ENCODE results near the gene MYH13. TPM values are rescaled to one million over a fixed set of nuclear protein-coding genes. Genes with fewer than 3 reads are reported as not detected.

MYH13 gene
- total and polyA plus RNA-seq, 9 of the 15 experiments (the other 6 are each of a cell fraction or from before 2014, with no cell fraction given) = 0.01 TPM; not detected in 8

DNA sequence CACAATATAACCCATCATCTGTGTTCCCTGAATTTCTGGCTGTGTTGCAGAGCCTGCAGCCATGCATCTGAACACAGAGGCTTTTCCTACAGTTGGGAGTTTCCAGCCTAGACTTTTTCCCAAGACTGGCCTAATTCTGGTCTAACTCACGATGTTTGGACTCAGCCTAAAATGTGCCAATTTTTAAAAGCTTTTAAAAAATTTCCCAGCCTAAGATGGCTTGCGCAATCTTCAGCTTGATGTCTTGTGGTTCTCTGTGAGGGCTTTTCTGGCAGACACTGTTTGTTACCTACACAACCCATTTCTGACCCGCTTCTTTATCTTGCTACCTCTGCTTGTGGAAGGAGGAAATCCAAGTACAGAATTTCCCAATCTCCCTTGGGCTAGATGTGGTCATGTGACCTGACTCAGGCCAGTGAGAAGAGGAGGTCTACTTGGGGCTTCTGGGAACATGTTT, 101.7 kb downstream of the MYH13 start:
- no peaks in the 10 kb centered on the region for H3K4me1 ChIP-seq (replicated peaks in 1 of 2; ENCODE audit: control insufficient read depth in 2 of 2, insufficient read depth in 2 of 2, low read length in 2 of 2)
- ChIA-PET CTCF (ENCODE audit: low intra/inter-chr PET ratio) (no interaction called here), POLR2A (no interaction called here)
- no peak overlapping the region for H2AFZ ChIP-seq (ENCODE audit: low read depth, low read length)
- no peak for DNase-seq (ENCODE audit: extremely low read depth in 1 of 4, low spot score in 3 of 4)
- WGBS (ENCODE audit: insufficient coverage, low coverage, missing lambda C conversion rate) = 6% methylated on average over 2 of the region's 3 CpGs
- no peaks in the 10 kb centered on the region for H4K20me1 ChIP-seq (replicated peaks; ENCODE audit: control insufficient read depth, insufficient read depth, low read length)
- no peak for FAIRE-seq
- H3K4me2 ChIP-seq (ENCODE audit: insufficient read depth, low read length) = no peak overlapping the region
- ATAC-seq = no peak
- H3K27me3 ChIP-seq (ENCODE audit: control insufficient read depth in 2 of 2, insufficient read depth in 2 of 2, low read length in 2 of 2) = no peaks in the 10 kb centered on the region
- no peaks in the 10 kb centered on the region for H3K36me3 ChIP-seq (ENCODE audit: control insufficient read depth, insufficient read depth, low read length)
- in situ Hi-C loops (cut with MboI) = no loop called here
- H3K9ac ChIP-seq (ENCODE audit: insufficient read depth in 1 of 2, low read depth in 2 of 2, low read length in 2 of 2) = no peak overlapping the region
- intact Hi-C loops (cut with micrococcal nuclease) = no loop called here
- H3K27ac ChIP-seq (ENCODE audit: extremely low read depth, low read depth, low read length) = no peak overlapping the region
- H3K9me1 ChIP-seq (ENCODE audit: control insufficient read depth, insufficient read depth, low read length) = no peaks in the 10 kb centered on the region
- no peaks in the 10 kb centered on the region for H3K9me3 ChIP-seq (replicated peaks; ENCODE audit: control insufficient read depth, insufficient read depth, low read depth, low read length)
- no peaks in the 10 kb centered on the region for H3K79me2 ChIP-seq (ENCODE audit: control insufficient read depth, insufficient read depth, low read length)
- H3K4me3 ChIP-seq = no peak overlapping the region
- no TSS peak for BruUV-seq (replicated peaks)
- TF ChIP-seq RAD21 (CRISPR knock-in tag; conservative IDR thresholded peaks at IDR 0.05 in 1 of 2, IDR thresholded peaks at IDR 0.05 in 1 of 2) (no peak), FOXO4 (CRISPR knock-in tag; IDR thresholded peaks at IDR 0.05) (no peak), RFX1 (IDR thresholded peaks at IDR 0.05) (no peak), FOXP1 (CRISPR knock-in tag; IDR thresholded peaks at IDR 0.05) (no peak), RBM34 (IDR thresholded peaks at IDR 0.05; ENCODE audit: borderline replicate concordance, insufficient read depth, low read length) (no peak), GABPB2 (CRISPR knock-in tag; conservative IDR thresholded peaks at IDR 0.05) (no peak), SIX5 (IDR thresholded peaks at IDR 0.05; ENCODE audit: borderline replicate concordance in 1 of 2, insufficient read depth in 1 of 2, low read depth in 1 of 2, low read length in 2 of 2) (no peak), CEBPZ (IDR thresholded peaks at IDR 0.05; ENCODE audit: borderline replicate concordance, low read depth, low read length) (no peak), CBX8 (IDR thresholded peaks at IDR 0.05; ENCODE audit: borderline replicate concordance, extremely low read depth, low read depth, low read length, poor library complexity, severe bottlenecking) (no peak), ZC3H4 (CRISPR knock-in tag; IDR thresholded peaks at IDR 0.05; ENCODE audit: borderline replicate concordance) (no peak), CEBPB (tag; IDR thresholded peaks at IDR 0.05) (peak; percentile 74), EZH2 (IDR thresholded peaks at IDR 0.05; ENCODE audit: borderline replicate concordance, low read depth, low read length) (no peak), DDX20 (tag; IDR thresholded peaks at IDR 0.05; ENCODE audit: low read depth) (no peak), NR3C1 (CRISPR knock-in tag; IDR thresholded peaks at IDR 0.05) (no peak), ZNF23 (CRISPR knock-in tag; IDR thresholded peaks at IDR 0.05) (no peak)
- TF ChIP-seq, protein P1, sequence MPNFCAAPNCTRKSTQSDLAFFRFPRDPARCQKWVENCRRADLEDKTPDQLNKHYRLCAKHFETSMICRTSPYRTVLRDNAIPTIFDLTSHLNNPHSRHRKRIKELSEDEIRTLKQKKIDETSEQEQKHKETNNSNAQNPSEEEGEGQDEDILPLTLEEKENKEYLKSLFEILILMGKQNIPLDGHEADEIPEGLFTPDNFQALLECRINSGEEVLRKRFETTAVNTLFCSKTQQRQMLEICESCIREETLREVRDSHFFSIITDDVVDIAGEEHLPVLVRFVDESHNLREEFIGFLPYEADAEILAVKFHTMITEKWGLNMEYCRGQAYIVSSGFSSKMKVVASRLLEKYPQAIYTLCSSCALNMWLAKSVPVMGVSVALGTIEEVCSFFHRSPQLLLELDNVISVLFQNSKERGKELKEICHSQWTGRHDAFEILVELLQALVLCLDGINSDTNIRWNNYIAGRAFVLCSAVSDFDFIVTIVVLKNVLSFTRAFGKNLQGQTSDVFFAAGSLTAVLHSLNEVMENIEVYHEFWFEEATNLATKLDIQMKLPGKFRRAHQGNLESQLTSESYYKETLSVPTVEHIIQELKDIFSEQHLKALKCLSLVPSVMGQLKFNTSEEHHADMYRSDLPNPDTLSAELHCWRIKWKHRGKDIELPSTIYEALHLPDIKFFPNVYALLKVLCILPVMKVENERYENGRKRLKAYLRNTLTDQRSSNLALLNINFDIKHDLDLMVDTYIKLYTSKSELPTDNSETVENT (CRISPR knock-in tag; IDR thresholded peaks at IDR 0.05) = no peak
